VCaP (cell line): Measurements from ENCODE around the gene SLC22A13.

Source experiments
- H3K27ac ChIP-seq: fragments of 450-650 bp; 2 replicates; pipeline ENCODE4 v1.5.1; 2017
- CTCF ChIP-seq: fragments of 450-650 bp; conservative IDR thresholded peaks from 2 replicates; pipeline ENCODE4 v1.5.1; 2017; ENCODE audit warnings: mild to moderate bottlenecking, moderate library complexity

Gene SLC22A13

GRCh38 chr3:38266810-38267209, 1.2 kb downstream of the SLC22A13 start:
- TF ChIP-seq CTCF: no peak
- H3K27ac ChIP-seq: no peak overlapping the region

GRCh38 chr3:38267662-38268061, 2.0 kb downstream of the SLC22A13 start:
- no peak overlapping the region for H3K27ac ChIP-seq
- TF ChIP-seq CTCF: no peak

- H3K27ac ChIP-seq: no peak overlapping the region
- TF ChIP-seq CTCF: no peak
Measured at GRCh38 chr3:38268087-38268486, 2.5 kb downstream of the SLC22A13 start.

- no peak overlapping the region for H3K27ac ChIP-seq
- TF ChIP-seq CTCF: no peak
Measured at GRCh38 chr3:38268522-38268921, 2.9 kb downstream of the SLC22A13 start.

GRCh38 chr3:38270606-38271005, 5.0 kb downstream of the SLC22A13 start:
- no peak overlapping the region for H3K27ac ChIP-seq
- TF ChIP-seq CTCF: no peak

- no peak overlapping the region for H3K27ac ChIP-seq
- no peak for TF ChIP-seq CTCF
Measured at GRCh38 chr3:38271553-38271952, 5.9 kb downstream of the SLC22A13 start.

- no peak for TF ChIP-seq CTCF
- H3K27ac ChIP-seq: no peak overlapping the region
Measured at GRCh38 chr3:38274864-38275649, 9.4 kb downstream of the SLC22A13 start.
